ENCODE results near the gene TMEM145. TPM values are rescaled to one million over a fixed set of nuclear protein-coding genes. Genes with fewer than 3 reads are reported as not detected.

TMEM145 gene
- total and polyA plus RNA-seq, 9 of the 15 experiments (the other 6 are each of a cell fraction or from before 2014, with no cell fraction given) = 0.80 to 5.5 (median 1.9) TPM; not detected in 3

DNA sequence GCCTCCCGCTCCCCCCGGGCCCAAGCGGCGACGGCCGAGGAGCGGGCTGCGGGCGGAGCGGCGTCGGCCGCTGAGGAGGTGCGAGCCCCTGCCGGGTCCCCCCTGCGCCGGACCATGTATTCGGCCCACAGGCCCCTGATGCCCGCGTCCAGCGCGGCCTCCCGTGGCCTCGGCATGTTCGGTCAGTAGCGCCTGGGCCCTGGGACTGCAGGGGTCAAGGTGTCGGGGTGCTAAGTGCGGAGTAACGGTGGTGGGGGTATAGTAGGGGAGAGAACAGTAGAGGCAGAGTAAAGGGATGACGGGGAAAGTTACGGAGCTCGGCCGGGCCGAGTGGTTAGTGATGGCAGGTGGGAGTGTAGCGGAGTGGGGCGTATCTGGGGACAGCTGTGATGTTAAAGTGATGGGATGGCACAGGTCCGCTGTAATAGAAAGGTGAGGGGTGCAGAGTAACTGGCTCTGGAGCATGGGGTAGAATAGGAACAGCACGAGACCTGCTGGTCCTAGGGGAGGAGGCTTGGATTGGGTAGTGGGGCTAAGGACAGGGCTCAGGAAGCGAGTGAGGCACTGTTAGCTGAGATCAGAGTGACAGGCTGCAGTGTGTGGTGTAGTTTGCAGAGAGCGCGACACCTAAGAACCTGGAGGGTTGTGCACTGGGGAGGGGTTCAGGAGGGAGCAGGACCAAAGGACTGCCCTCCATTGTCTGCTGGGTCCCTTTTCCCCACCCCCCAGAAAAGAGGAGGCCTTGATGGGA, 28.3 kb upstream of the TMEM145 start (continued):
- peak in 1 of 2 experiments; percentile 6 for TF ChIP-seq E2F6 (IDR thresholded peaks at IDR 0.05; ENCODE audit: borderline replicate concordance in 1 of 2, extremely low read depth in 1 of 2, insufficient read depth in 1 of 2, insufficient read length in 1 of 2, low read depth in 1 of 2, low read length in 1 of 2, poor library complexity in 1 of 2, severe bottlenecking in 1 of 2)
- TF ChIP-seq IRF1 (CRISPR knock-in tag; IDR thresholded peaks at IDR 0.05; ENCODE audit: borderline replicate concordance) = no peak
- TF ChIP-seq MIER1 (IDR thresholded peaks at IDR 0.05; ENCODE audit: low read depth) = 0 out of 2 replicates have a peak, but pooled peaks have one; percentile 32
- TF ChIP-seq POLR3G (IDR thresholded peaks at IDR 0.05; ENCODE audit: extremely low read depth, insufficient read length, insufficient replicate concordance) = no peak
- TF ChIP-seq ZEB2 (IDR thresholded peaks at IDR 0.05) = 0 out of 2 replicates have a peak, but pooled peaks have one; percentile 27
- TF ChIP-seq CTCFL (IDR thresholded peaks at IDR 0.05; ENCODE audit: borderline replicate concordance, insufficient read depth, low read depth, low read length, poor library complexity, severe bottlenecking) = no peak
- 0 out of 2 replicates have a peak, but pooled peaks have one; percentile 24 for TF ChIP-seq NR4A1 (CRISPR knock-in tag; IDR thresholded peaks at IDR 0.05)
- TF ChIP-seq NR4A1 (tag; IDR thresholded peaks at IDR 0.05) = no peak
- TF ChIP-seq SMC3 (conservative IDR thresholded peaks at IDR 0.05; ENCODE audit: insufficient read depth, low read depth, low read length) = no peak
- peak; percentile 21; the same call in 1 of the 2 replicates for TF ChIP-seq ELF4 (CRISPR knock-in tag; IDR thresholded peaks at IDR 0.05)

Data from K562 (cell line).